H1 (cell line): Measurements from ENCODE around the gene MPP3. TPM values are rescaled to one million over a fixed set of nuclear protein-coding genes. Genes with fewer than 3 reads are reported as not detected.

Experiments
- CTCF ChIA-PET: fragments of 300-600 bp; sonication (Branson Sonifier 250); formaldehyde crosslinking; loops from one replicate; lab custom pipeline; 2021; ENCODE audit not compliant: partially characterized antibody; lab: Charles Lee
- POLR2A ChIA-PET: fragments of 300-600 bp; sonication (Branson Sonifier 250); formaldehyde crosslinking; loops from one replicate; lab custom pipeline; 2021; ENCODE audit warnings: inconsistent platforms; ENCODE audit not compliant: partially characterized antibody; lab: Charles Lee
- DNase-seq, 2 experiments: peaks; one replicate each; pipeline versions ENCODE4 v3.0.0 to v3.0.0-alpha.2; 2010 to 2022; ENCODE audit warnings: low spot score in 2 of 2, low read depth in 1 of 2, mixed read lengths in 1 of 2
- FAIRE-seq: peaks from 2 replicates; lab custom pipeline; 2011; peaks lifted over from hg19 to GRCh38; lab: Jason Lieb, UNC
- H2AFZ ChIP-seq: 2 replicates; pipeline ENCODE4 v1.8.1; 2012; ENCODE audit warnings: low read length, inconsistent platforms
- H2AK5ac ChIP-seq: 2 replicates; pipeline ENCODE4 v1.6.1; 2013; ENCODE audit warnings: low read depth, low read length
- H2BK120ac ChIP-seq: replicated peaks from 2 replicates; pipeline ENCODE3; 2013; ENCODE audit warnings: low read depth, low read length, inconsistent platforms
- H2BK12ac ChIP-seq: 2 replicates; pipeline ENCODE4 v1.6.1; 2013; ENCODE audit warnings: low read depth, low read length
- H2BK15ac ChIP-seq: 2 replicates; pipeline ENCODE4 v1.6.1; 2013; ENCODE audit warnings: low read length
- H2BK20ac ChIP-seq: 2 replicates; pipeline ENCODE4 v1.6.1; 2013; ENCODE audit warnings: low read length
- H2BK5ac ChIP-seq: 2 replicates; pipeline ENCODE4 v1.6.1; 2013; ENCODE audit warnings: low read depth, low read length
- H3K14ac ChIP-seq: 2 replicates; pipeline ENCODE4 v1.6.1; 2013; ENCODE audit warnings: inconsistent platforms; ENCODE audit not compliant: insufficient read length
- H3K18ac ChIP-seq: 2 replicates; pipeline ENCODE4 v1.6.1; 2013; ENCODE audit warnings: low read length; ENCODE audit errors: extremely low read depth
- H3K23ac ChIP-seq: 2 replicates; pipeline ENCODE4 v1.6.1; 2013; ENCODE audit warnings: inconsistent platforms; ENCODE audit not compliant: insufficient read length
- H3K23me2 ChIP-seq: 2 replicates; pipeline ENCODE4 v1.6.1; 2013; ENCODE audit warnings: low read depth, low read length
- H3K27ac ChIP-seq: 2 replicates; pipeline ENCODE4 v1.6.1; 2011; ENCODE audit warnings: low read depth, low read length, inconsistent platforms
- H3K27me3 ChIP-seq, 4 experiments: replicated peaks in 1 of 4; 1 replicate in 1 of 4; 2 replicates in 3 of 4; pipeline versions ENCODE4 v1.6.1 to v1.8.1; 2011 to 2013; ENCODE audit warnings: low read length in 3 of 4, mild to moderate bottlenecking in 3 of 4, inconsistent platforms in 2 of 4, mixed read lengths in 2 of 4, moderate library complexity in 1 of 4; ENCODE audit not compliant: control insufficient read depth in 3 of 4, insufficient read depth in 3 of 4; ENCODE audit errors: extremely low read depth in 1 of 4
- H3K36me3 ChIP-seq, 4 experiments: 2 replicates each; pipeline versions ENCODE4 v1.6.1 to v1.8.1; 2011 to 2013; ENCODE audit warnings: mild to moderate bottlenecking in 4 of 4, low read length in 3 of 4, moderate library complexity in 2 of 4, control low read depth in 1 of 4, inconsistent platforms in 1 of 4; ENCODE audit not compliant: insufficient read depth in 4 of 4, control insufficient read depth in 2 of 4
- H3K4ac ChIP-seq: replicated peaks from 2 replicates; pipeline ENCODE3; 2013; ENCODE audit warnings: low read length, low read depth, mixed read lengths, inconsistent platforms; ENCODE audit not compliant: insufficient read length
- H3K4me1 ChIP-seq, 4 experiments: replicated peaks in 1 of 4; 1 replicate in 1 of 4; 2 replicates in 3 of 4; pipeline versions ENCODE4 v1.6.1 to v1.8.1; 2011 to 2013; ENCODE audit warnings: low read length in 3 of 4, inconsistent platforms in 2 of 4, mixed read lengths in 1 of 4; ENCODE audit not compliant: insufficient read depth in 4 of 4, control insufficient read depth in 3 of 4
- H3K4me2 ChIP-seq, 2 experiments: 2 replicates each; pipeline versions ENCODE4 v1.6.1 to v1.8.1; 2011 to 2013; ENCODE audit warnings: low read depth in 2 of 2, low read length in 2 of 2, control low read depth in 1 of 2, inconsistent platforms in 1 of 2, mild to moderate bottlenecking in 1 of 2; ENCODE audit not compliant: insufficient read depth in 1 of 2
- H3K4me3 ChIP-seq, 4 experiments: fragments of 200-600, 300-600 bp in 1 of 4; sonication (generic), shearing (Covaris generic), sonication (Bioruptor Twin) in 1 of 4; 2 replicates each; pipeline versions ENCODE4 v1.5.1 to v1.8.1; 2011 to 2016; ENCODE audit warnings: low read length in 4 of 4, low read depth in 3 of 4, control low read depth in 2 of 4, inconsistent platforms in 2 of 4, mild to moderate bottlenecking in 2 of 4, mixed read lengths in 1 of 4, moderate library complexity in 1 of 4; ENCODE audit not compliant: insufficient read depth in 2 of 4; ENCODE audit errors: extremely low read depth in 1 of 4
- H3K56ac ChIP-seq: replicated peaks from 2 replicates; pipeline ENCODE3; 2013; ENCODE audit warnings: low read depth, mild to moderate bottlenecking, mixed read lengths, low read length, inconsistent platforms; ENCODE audit not compliant: insufficient read length
- H3K79me1 ChIP-seq: 2 replicates; pipeline ENCODE4 v1.6.1; 2013; ENCODE audit warnings: low read depth, low read length, control low read depth
- H3K79me2 ChIP-seq, 2 experiments: 2 replicates each; pipeline versions ENCODE4 v1.6.1 to v1.8.1; 2012 to 2013; ENCODE audit warnings: low read length in 2 of 2, mild to moderate bottlenecking in 2 of 2, inconsistent platforms in 1 of 2; ENCODE audit not compliant: insufficient read depth in 2 of 2, control insufficient read depth in 1 of 2
- H3K9ac ChIP-seq, 4 experiments: replicated peaks in 1 of 4; 1 replicate in 1 of 4; 2 replicates in 3 of 4; pipeline versions ENCODE4 v1.6.1 to v1.8.1; 2011 to 2013; ENCODE audit warnings: low read depth in 3 of 4, low read length in 3 of 4, control low read depth in 2 of 4, mild to moderate bottlenecking in 2 of 4, moderate library complexity in 2 of 4, inconsistent platforms in 1 of 4; ENCODE audit errors: extremely low read depth in 1 of 4
- H3K9me3 ChIP-seq, 2 experiments: 2 replicates each; pipeline versions ENCODE4 v1.6.1 to v1.8.1; 2012 to 2013; ENCODE audit warnings: mild to moderate bottlenecking in 2 of 2, moderate library complexity in 2 of 2, control low read depth in 1 of 2, inconsistent platforms in 1 of 2, low read depth in 1 of 2, low read length in 1 of 2, mixed read lengths in 1 of 2; ENCODE audit not compliant: insufficient read depth in 2 of 2
- H4K20me1 ChIP-seq, 2 experiments: replicated peaks in 1 of 2; 2 replicates each; pipeline versions ENCODE3 to v1.8.1; 2011 to 2013; ENCODE audit warnings: inconsistent platforms in 2 of 2, low read length in 2 of 2, mild to moderate bottlenecking in 1 of 2; ENCODE audit not compliant: insufficient read depth in 2 of 2, control insufficient read depth in 1 of 2
- H4K5ac ChIP-seq: 2 replicates; pipeline ENCODE4 v1.6.1; 2013; ENCODE audit warnings: low read length, low read depth, mixed read lengths, inconsistent platforms; ENCODE audit not compliant: insufficient read length
- H4K8ac ChIP-seq: 2 replicates; pipeline ENCODE4 v1.8.0; 2013; ENCODE audit warnings: mild to moderate bottlenecking, moderate library complexity, low read length, inconsistent platforms; ENCODE audit not compliant: insufficient read depth; ENCODE audit errors: extremely low read depth
- H4K91ac ChIP-seq: replicated peaks from 2 replicates; pipeline ENCODE3; 2013; ENCODE audit warnings: low read length, mixed read lengths, inconsistent platforms; ENCODE audit not compliant: insufficient read length
- CTCF ChIP-seq, 3 experiments: IDR thresholded peaks; 1 replicate in 2 of 3; 2 replicates in 1 of 3; pipeline versions ENCODE4 v1.5.1 to v1.6.1; 2011; ENCODE audit warnings: low read length in 3 of 3, mild to moderate bottlenecking in 3 of 3, inconsistent platforms in 2 of 3, low read depth in 1 of 3, moderate library complexity in 1 of 3; ENCODE audit not compliant: insufficient read depth in 1 of 3; ENCODE audit errors: control extremely low read depth in 1 of 3
- HDAC2 ChIP-seq, 2 experiments: fragments of 300-600 bp in 1 of 2; sonication (generic) in 1 of 2; IDR thresholded peaks; 2 replicates each; pipeline ENCODE4 v1.6.1; 2011 to 2012; ENCODE audit warnings: low read depth in 2 of 2, low read length in 2 of 2, mild to moderate bottlenecking in 2 of 2, moderate library complexity in 2 of 2, borderline replicate concordance in 1 of 2, inconsistent platforms in 1 of 2
- RAD21 ChIP-seq, 2 experiments: IDR thresholded peaks in 1 of 2; conservative IDR thresholded peaks in 1 of 2; 2 replicates each; pipeline ENCODE4 v1.6.1; 2011; ENCODE audit warnings: low read depth in 2 of 2, low read length in 2 of 2, improper control_type of control experiment in 1 of 2, inconsistent platforms in 1 of 2, mild to moderate bottlenecking in 1 of 2, moderate library complexity in 1 of 2
- TAF1 ChIP-seq: IDR thresholded peaks from 2 replicates; pipeline ENCODE4 v1.6.1; 2011; ENCODE audit warnings: mild to moderate bottlenecking, low read depth, low read length
- WGBS, 2 experiments: shearing (Covaris generic) in 1 of 2; methylation state at CpG; one replicate each; pipeline versions ENCODE4 v1.1.6 to v1.1.7; 2013 to 2015; ENCODE audit warnings: low lambda C conversion rate in 2 of 2, mixed read lengths in 2 of 2, inconsistent platforms in 1 of 2, low coverage in 1 of 2, missing lambda C conversion rate in 1 of 2; ENCODE audit not compliant: insufficient replicate concordance in 2 of 2, insufficient coverage in 1 of 2, insufficient read length in 1 of 2; ENCODE audit errors: extremely low coverage in 1 of 2, missing lambda C conversion rate in 1 of 2; 5-methylcytosine and 5-hydroxymethylcytosine counted together
- polyA plus RNA-seq, 7 experiments: library from polyadenylated mRNA; depleted of rRNA in 3 of 7; stranded (reverse) in 5 of 7; unstranded in 2 of 7; fragments of >200 nt in 5 of 7; fragments of 200-250 nt in 2 of 7; gene quantifications; 1 replicate in 5 of 7; 2 replicates in 1 of 7; 4 replicates in 1 of 7; pipeline versions ENCODE4 v1.2.1 to v1.2.3, GENCODE V29; 2011 to 2013; ENCODE audit warnings: missing spikeins in 2 of 7, mixed read lengths in 2 of 7
- total RNA-seq: library from RNA; stranded (reverse); fragmentation: NEBNext Ultra II Directional; extraction: Animal tissue kit (Norgen Biotek cat#: 25700); gene quantifications from 2 replicates; pipeline ENCODE4 v1.2.1, GENCODE V29; 2021

MPP3 gene
- total and polyA plus RNA-seq, 2 of the 8 experiments (the other 6 are each of a cell fraction or from before 2014, with no cell fraction given) = 3.1 to 6.1 TPM

- Histone ChIP-seq H3K79me1 (no peaks in the 10 kb centered on the region), H3K18ac (no peak overlapping the region), H3K4me1 (no peaks in the 10 kb centered on the region), H2AFZ (no peak overlapping the region), H3K9ac (no peak overlapping the region), H3K4me2 (no peak overlapping the region), H2BK12ac (no peak overlapping the region), H2BK15ac (no peak overlapping the region), H3K4ac (no peak overlapping the region)
- TF ChIP-seq CTCF (IDR thresholded peaks at IDR 0.05; ENCODE audit: control extremely low read depth in 1 of 3, insufficient read depth in 1 of 3, low read depth in 1 of 3, low read length in 3 of 3) (peak; percentile 34 to 48 (median 38)), RAD21 (IDR thresholded peaks at IDR 0.05 in 1 of 2, conservative IDR thresholded peaks at IDR 0.05 in 1 of 2; ENCODE audit: low read depth in 2 of 2, low read length in 2 of 2) (peak in 1 of 2 experiments; percentile 19; a peak in 1 of 4 replicates), HDAC2 (IDR thresholded peaks at IDR 0.05; ENCODE audit: borderline replicate concordance in 1 of 2, low read depth in 2 of 2, low read length in 2 of 2) (no peak), TAF1 (no peak)
- TF ChIP-seq, all 59 proteins: peak for 2
- no peak overlapping the region for H4K5ac ChIP-seq
- H2AK5ac ChIP-seq = no peak overlapping the region
- H2BK20ac ChIP-seq = no peak overlapping the region
- H3K36me3 ChIP-seq = no peaks in the 10 kb centered on the region
- no peak overlapping the region for H4K8ac ChIP-seq
- H3K56ac ChIP-seq = no peak overlapping the region
- peaks cover 0 to 3% (median 1%) of the 10 kb centered on the region in 4 experiments; a peak in 2 of 7 replicates for H3K27me3 ChIP-seq
- FAIRE-seq = no peak
- no peak overlapping the region for H4K91ac ChIP-seq
- H2BK5ac ChIP-seq = no peak overlapping the region
- H4K20me1 ChIP-seq = peaks cover 0 to under 1% of the 10 kb centered on the region in 2 experiments
- no peak for DNase-seq
- no peak overlapping the region for H3K23ac ChIP-seq
- H2BK120ac ChIP-seq = no peak overlapping the region
- no peak overlapping the region for H3K14ac ChIP-seq
- POLR2A ChIA-PET = no interaction called here
- H3K23me2 ChIP-seq = no peaks in the 10 kb centered on the region
- no peaks in the 10 kb centered on the region for H3K9me3 ChIP-seq
- H3K79me2 ChIP-seq = no peaks in the 10 kb centered on the region
- no peak overlapping the region for H3K4me3 ChIP-seq
- WGBS, 2 experiments = 79% methylated on average over 5 of the region's 5 CpGs; no CpG with 5 or more reads in 1 of the 2 experiments
- no peak overlapping the region for H3K27ac ChIP-seq
- CTCF ChIA-PET = interaction anchor here (0.6 to 1.4 kb wide), 5 partner anchors 12 to 133 kb away, joined by 3 to 5 read pairs (median 3); no protein-coding TSS in a partner anchor
These were observed 40.1 kb upstream of the MPP3 start for GRCh38 chr17:43873091-43873490.
